ENCODE results near the gene STAM2. TPM values are rescaled to one million over a fixed set of nuclear protein-coding genes. Genes with fewer than 3 reads are reported as not detected.
"Not testable (repeated sequence)": the region's sequence is repeated elsewhere in the genome, so short reads cannot be mapped to it uniquely, and the experiment has no call there.

STAM2 gene
- total and polyA plus RNA-seq, 9 donors: 9.5 to 40.0 (median 33.3) TPM

DNA sequence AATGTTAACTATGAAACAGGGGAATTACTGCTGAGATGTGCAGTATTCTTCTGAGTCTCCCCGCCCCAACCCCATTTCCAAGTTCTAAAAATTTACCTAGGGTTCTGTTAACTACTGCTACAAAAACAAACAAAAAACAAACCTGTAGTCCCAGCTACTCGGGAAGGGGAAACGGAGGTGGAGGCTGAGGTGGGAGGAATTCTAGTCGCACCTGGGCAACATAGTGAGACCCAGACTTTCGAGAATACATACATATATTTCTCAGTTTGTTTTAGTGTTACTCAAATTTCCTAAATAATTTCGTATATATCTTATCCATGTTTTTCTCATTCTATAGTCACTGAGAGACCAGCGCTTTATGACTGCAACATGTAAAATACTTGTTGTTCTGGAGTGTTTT is 989 bp downstream of the STAM2 start:
- H3K27me3 ChIP-seq: no peaks in the 10 kb centered on the region
- TF ChIP-seq, protein P1, sequence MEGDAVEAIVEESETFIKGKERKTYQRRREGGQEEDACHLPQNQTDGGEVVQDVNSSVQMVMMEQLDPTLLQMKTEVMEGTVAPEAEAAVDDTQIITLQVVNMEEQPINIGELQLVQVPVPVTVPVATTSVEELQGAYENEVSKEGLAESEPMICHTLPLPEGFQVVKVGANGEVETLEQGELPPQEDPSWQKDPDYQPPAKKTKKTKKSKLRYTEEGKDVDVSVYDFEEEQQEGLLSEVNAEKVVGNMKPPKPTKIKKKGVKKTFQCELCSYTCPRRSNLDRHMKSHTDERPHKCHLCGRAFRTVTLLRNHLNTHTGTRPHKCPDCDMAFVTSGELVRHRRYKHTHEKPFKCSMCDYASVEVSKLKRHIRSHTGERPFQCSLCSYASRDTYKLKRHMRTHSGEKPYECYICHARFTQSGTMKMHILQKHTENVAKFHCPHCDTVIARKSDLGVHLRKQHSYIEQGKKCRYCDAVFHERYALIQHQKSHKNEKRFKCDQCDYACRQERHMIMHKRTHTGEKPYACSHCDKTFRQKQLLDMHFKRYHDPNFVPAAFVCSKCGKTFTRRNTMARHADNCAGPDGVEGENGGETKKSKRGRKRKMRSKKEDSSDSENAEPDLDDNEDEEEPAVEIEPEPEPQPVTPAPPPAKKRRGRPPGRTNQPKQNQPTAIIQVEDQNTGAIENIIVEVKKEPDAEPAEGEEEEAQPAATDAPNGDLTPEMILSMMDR (IDR thresholded peaks at IDR 0.05): no peak
- TF ChIP-seq POLR2A (IDR thresholded peaks at IDR 0.05): no peak
- no peak for TF ChIP-seq EP300 (IDR thresholded peaks at IDR 0.05)
- H3K9me3 ChIP-seq: no peaks in the 10 kb centered on the region
- no peaks in the 10 kb centered on the region for H3K36me3 ChIP-seq
- 18 to 19% (median 19%) methylated on average over 7 of the region's 7 CpGs for WGBS, 3 donors
- peak overlapping the region; percentile 93 for H3K4me3 ChIP-seq
- DNase-seq: no peak
- intact Hi-C loops (cut with DNase I): loop anchor here in 2 of 4 donors (5.0 to 10.0 kb wide), 2 partner anchors 137 to 140 kb away; no protein-coding TSS in a partner anchor
- H3K4me1 ChIP-seq (ENCODE audit: insufficient read depth): peaks cover 4% of the 10 kb centered on the region
- no peak overlapping the region for H3K27ac ChIP-seq

DNA sequence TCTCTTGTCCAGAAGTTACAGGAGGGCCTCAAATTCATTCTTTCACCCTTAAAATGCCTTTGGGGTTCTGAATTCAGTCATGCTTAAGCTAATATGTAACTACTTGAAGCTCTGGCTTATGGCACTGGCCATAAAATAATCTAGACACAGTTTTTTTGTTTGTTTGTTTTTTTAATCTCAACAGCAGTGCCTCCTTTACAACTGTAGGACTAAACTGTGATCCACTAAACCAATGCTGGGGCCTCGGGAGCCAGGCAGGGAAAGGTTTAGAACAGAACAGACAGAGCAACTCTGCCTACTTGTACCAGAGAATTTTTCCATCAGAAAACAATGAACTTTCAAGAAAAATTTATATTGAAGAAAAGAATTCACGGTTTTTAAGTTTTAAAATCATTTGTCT is 1.7 kb downstream of the STAM2 start:
- intact Hi-C loops (cut with DNase I): loop anchor here in 2 of 4 donors (5.0 to 10.0 kb wide), 2 partner anchors 137 to 139 kb away; no protein-coding TSS in a partner anchor
- Histone ChIP-seq H3K4me1 (ENCODE audit: insufficient read depth) (peaks cover 5% of the 10 kb centered on the region), H3K36me3 (no peaks in the 10 kb centered on the region), H3K27ac (no peak overlapping the region), H3K9me3 (no peaks in the 10 kb centered on the region), H3K4me3 (peak overlapping the region; percentile 93), H3K27me3 (no peaks in the 10 kb centered on the region)
- TF ChIP-seq, protein P1 (IDR thresholded peaks at IDR 0.05): no peak
- TF ChIP-seq EP300 (IDR thresholded peaks at IDR 0.05) (no peak), POLR2A (IDR thresholded peaks at IDR 0.05) (no peak)
- WGBS, 3 donors: 56 to 62% (median 60%) methylated on average over 2 of the region's 2 CpGs
- DNase-seq: no peak

DNA sequence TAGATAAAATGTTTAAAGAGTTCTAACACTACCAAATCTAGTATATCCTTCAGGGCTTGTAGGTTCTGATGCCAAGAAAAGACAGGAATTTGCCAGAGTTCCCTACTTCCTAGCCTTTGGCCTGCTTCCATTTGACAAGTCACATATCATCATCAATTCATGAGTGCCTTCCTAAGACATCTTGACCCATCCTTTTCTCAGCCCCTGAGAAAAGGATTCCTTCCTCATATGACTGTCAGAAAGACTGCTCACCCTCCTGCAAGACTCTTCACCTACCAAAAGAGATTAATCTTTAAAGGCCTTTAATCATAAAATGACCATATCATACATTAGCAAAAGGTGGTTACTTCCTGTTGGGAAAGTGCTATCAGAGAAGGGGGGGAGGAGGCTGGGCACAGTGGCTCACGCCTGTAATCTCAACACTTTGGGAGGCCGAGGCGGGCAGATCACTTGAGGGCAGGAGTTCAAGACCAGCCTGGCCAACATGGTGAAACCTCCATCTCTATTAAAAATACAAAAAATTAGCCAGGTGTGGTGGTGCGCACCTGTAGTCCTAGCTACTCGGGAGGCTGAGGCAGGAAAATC is 3.3 kb downstream of the STAM2 start:
- not testable (repeated sequence) for DNase-seq; H3K9me3 ChIP-seq; H3K4me1 ChIP-seq (ENCODE audit: insufficient read depth); H3K36me3 ChIP-seq; H3K4me3 ChIP-seq; H3K27me3 ChIP-seq
- intact Hi-C loops (cut with DNase I): loop anchor here in 2 of 4 donors (5.0 to 10.0 kb wide), 2 partner anchors 135 to 137 kb away; no protein-coding TSS in a partner anchor
- peak overlapping the region in 1 of 2 donors; percentile 39 for H3K27ac ChIP-seq
- 92 to 96% (median 94%) methylated on average over 5 of the region's 5 CpGs for WGBS, 3 donors

DNA sequence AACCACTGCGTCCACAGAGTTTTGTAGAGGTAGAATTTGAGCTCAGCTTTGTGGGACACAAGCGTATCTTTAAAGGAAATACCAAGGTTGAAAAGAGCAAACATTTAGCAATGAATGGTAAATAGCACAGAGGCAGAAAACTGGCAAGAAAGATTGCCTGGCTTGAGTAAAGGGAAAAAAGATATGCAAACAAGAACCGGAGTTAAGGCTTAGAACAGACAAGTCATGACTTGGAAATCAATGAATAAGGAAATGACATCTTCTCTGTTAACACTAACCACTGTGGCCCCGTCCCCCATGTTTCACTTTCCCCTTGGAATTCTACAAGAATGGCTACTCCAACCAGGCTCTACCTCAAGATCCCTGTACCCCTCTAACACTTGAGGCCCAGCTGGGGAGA is 3.8 kb downstream of the STAM2 start:
- no peak for TF ChIP-seq EP300 (IDR thresholded peaks at IDR 0.05)
- TF ChIP-seq, protein P1 (IDR thresholded peaks at IDR 0.05): no peak
- TF ChIP-seq POLR2A (IDR thresholded peaks at IDR 0.05): no peak
- intact Hi-C loops (cut with DNase I): loop anchor here in 2 of 4 donors (5.0 to 10.0 kb wide), 2 partner anchors 134 to 137 kb away; no protein-coding TSS in a partner anchor
- H3K27me3 ChIP-seq: no peaks in the 10 kb centered on the region

GRCh38 chr2:152169158-152169557 is 6.4 kb downstream of the STAM2 start:
- H3K36me3 ChIP-seq, H3K27ac ChIP-seq, H3K4me3 ChIP-seq, DNase-seq, H3K9me3 ChIP-seq, H3K27me3 ChIP-seq: not testable (repeated sequence)
- WGBS, 3 donors: 79 to 93% (median 81%) methylated on average over 7 of the region's 7 CpGs
- H3K4me1 ChIP-seq (ENCODE audit: insufficient read depth): peaks cover 13% of the 10 kb centered on the region
- intact Hi-C loops (cut with DNase I): loop anchor here in 1 of 4 donors (10.0 kb wide), 1 partner anchor 124 kb away; no protein-coding TSS in a partner anchor

More for the DNA sequence above, 3.8 kb downstream of the STAM2 start:
- Histone ChIP-seq H3K4me1 (ENCODE audit: insufficient read depth) (peaks cover 10% of the 10 kb centered on the region), H3K36me3 (no peaks in the 10 kb centered on the region), H3K9me3 (no peaks in the 10 kb centered on the region), H3K4me3 (no peak overlapping the region), H3K27ac (peak overlapping the region in 1 of 2 donors; percentile 39)
- no peak for DNase-seq
- WGBS, 3 donors: 18 to 24% (median 24%) methylated on average over 4 of the region's 4 CpGs

- H3K36me3 ChIP-seq, H3K27me3 ChIP-seq, H3K4me3 ChIP-seq, DNase-seq, H3K9me3 ChIP-seq: not testable (repeated sequence)
- peak overlapping the region in 1 of 2 donors; percentile 57 for H3K27ac ChIP-seq
- H3K4me1 ChIP-seq (ENCODE audit: insufficient read depth): peaks cover 13% of the 10 kb centered on the region
- intact Hi-C loops (cut with DNase I): loop anchor here in 1 of 4 donors (10.0 kb wide), 1 partner anchor 123 kb away; no protein-coding TSS in a partner anchor
- WGBS, 3 donors: 64 to 84% (median 82%) methylated on average over 1 of the region's 1 CpG
Observed at GRCh38 chr2:152167470-152167869, 8.1 kb downstream of the STAM2 start.

Data from ovary (tissue), 9 donors.